ENCODE data around the gene GATB.

GRCh38 chr4:151712777-151713176 lies 48.0 kb downstream of the GATB start:
- TF ChIP-seq CTCF (optimal IDR thresholded peaks at IDR 0.05 in 1 of 3, IDR thresholded peaks at IDR 0.05 in 1 of 3, conservative IDR thresholded peaks at IDR 0.05 in 1 of 3; ENCODE audit: extremely low read depth in 1 of 3, insufficient read depth in 2 of 3, low read length in 3 of 3) (no peak), EZH2 (IDR thresholded peaks at IDR 0.05; ENCODE audit: low read length) (no peak)

All from keratinocyte (primary cell).